AG09319 (cell line): Measurements from ENCODE around the gene ZNF587.

Experiments
- DNase-seq: peaks from one replicate; pipeline ENCODE4 v3.0.0-alpha.2; 2010; ENCODE audit warnings: low read depth; ENCODE audit errors: extremely low read depth
- TF ChIP-seq, protein P1 (sequence below): IDR thresholded peaks from 2 replicates; pipeline ENCODE4 v1.5.1; 2011; ENCODE audit warnings: low read depth, mild to moderate bottlenecking, inconsistent platforms, low read length, moderate library complexity

The ZNF587 gene

DNA sequence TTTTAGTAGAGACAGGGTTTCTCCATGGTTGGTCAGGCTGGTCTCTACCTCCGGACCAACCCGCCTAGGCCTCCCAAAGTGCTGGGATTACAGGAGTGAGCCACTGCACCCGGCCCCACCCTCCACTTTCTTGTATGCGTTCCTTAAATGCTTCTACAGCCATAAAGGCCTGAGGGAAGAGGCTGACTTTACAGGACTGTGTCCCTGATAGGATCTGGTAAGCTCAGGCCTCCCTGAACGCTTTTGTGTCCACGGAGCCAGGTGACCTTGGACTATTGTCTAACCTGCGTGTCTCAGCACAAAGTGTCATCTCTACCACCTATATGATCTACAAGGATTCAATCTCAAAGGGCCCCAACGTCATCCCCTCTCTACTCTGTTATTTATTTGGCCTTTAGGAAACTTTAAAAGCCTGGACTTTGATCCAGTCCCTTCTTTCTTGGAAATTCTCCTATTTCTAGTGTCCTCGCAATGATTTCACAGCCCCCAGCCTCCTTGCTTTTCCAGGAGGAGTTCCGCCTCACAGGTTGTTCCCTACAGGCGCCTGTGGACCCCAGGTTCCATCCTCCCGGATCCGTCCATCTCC is 35.6 kb upstream of the ZNF587 start:
- TF ChIP-seq, protein P1, sequence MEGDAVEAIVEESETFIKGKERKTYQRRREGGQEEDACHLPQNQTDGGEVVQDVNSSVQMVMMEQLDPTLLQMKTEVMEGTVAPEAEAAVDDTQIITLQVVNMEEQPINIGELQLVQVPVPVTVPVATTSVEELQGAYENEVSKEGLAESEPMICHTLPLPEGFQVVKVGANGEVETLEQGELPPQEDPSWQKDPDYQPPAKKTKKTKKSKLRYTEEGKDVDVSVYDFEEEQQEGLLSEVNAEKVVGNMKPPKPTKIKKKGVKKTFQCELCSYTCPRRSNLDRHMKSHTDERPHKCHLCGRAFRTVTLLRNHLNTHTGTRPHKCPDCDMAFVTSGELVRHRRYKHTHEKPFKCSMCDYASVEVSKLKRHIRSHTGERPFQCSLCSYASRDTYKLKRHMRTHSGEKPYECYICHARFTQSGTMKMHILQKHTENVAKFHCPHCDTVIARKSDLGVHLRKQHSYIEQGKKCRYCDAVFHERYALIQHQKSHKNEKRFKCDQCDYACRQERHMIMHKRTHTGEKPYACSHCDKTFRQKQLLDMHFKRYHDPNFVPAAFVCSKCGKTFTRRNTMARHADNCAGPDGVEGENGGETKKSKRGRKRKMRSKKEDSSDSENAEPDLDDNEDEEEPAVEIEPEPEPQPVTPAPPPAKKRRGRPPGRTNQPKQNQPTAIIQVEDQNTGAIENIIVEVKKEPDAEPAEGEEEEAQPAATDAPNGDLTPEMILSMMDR = no peak
- DNase-seq = no peak

DNA sequence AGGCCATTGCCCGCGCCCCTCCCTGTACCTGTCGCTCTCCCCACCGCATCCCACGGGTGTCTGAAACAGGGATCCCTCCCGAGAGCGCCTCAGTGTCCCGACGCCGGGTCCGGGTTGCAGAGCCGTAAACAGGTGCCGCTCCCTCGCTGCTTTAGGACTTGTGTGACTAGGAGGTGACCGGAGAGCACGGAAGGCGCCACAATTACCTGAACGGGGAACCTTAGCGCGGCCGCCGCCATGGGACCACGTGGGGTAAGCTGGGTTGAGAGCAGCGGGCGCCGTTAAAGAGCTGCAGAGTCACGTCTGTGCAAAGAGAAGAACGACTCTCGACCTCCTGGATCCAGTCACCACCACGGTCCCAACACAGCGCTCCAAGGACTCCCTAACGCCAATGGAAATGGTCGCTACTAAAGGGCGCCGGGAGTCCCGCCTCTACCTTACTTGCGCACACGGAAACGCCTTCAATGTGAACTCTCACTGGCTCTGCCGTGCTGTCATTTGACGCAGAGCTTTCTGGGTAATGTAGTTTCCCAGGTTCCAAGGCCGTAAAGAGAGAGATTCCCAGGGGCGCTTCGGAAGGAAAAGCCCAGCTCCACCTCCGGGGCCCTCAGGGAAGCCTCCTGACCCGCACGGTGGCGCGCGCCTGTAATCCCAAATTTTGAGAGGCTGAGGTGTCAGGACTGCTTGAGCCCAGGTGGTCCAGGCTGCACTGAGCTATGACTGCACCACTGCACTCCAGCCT is 35.0 kb upstream of the ZNF587 start, which contains the start of gene ZNF552:
Gene ZNF552 (minus strand): TSS at position 409 of the 742 bp plus-strand sequence. CDS start 170 bp downstream, at position 239.
- TF ChIP-seq, protein P1 = no peak

DNA sequence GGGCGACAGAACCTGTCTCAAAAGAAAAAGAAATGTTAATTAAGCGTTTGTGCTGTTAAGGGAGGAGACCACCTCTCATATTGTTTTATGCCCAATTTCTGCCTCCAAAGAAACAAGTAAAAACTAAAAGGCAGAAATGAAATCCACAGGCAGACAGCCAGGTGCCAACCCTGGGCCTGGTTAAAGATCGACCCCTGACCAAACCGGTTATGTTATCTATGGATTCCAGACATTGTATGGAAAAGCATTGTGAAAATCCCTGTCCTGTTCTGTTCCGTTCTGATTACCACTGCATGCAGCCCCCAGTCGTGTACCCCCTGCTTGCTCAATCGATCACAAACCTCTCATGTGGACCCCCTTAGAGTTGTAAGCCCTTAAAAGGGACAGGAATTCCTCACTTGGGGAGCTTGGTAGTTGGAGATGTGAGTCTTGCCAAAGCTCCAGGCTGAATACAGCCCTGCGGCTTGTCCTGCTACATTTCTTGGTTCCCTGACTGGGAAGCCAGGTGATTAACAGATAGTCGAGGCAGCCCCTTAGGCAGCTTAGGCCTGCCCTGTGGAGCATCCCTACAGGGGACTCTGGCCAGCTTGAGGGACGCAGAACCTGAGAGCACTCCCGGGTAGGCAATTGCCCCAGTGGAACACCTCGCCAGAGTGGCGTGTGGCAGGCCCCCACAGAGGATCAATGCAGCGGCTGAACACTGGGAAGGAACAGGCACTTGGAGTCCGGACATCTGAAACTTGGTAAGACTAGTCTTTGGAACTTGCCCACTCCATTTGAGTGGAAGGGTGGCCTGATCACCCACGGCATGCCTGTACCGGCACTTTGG is 34.2 kb upstream of the ZNF587 start:
- TF ChIP-seq, protein P1 = no peak
- no peak for DNase-seq

More for the DNA sequence above, 35.0 kb upstream of the ZNF587 start, which contains the start of gene ZNF552:
- DNase-seq = peak; percentile 70

DNA sequence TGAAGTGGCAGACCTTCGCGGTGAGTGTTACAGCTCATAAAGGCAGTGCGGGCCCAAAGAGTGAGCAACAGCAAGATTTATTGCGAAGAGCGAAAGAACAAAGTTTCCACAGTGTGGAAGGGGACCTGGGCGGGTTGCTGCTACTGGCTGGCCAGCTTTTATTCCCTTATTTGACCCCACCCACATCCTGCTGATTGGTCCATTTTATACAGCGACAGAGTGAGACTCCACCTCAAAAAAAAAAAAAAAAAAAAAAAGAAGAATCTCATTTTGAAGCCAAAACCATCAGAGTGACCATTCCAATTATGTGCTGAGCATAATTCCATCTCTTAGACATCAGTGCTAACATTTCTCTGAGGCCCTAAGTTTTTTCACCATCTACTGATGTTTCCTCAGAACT is 33.0 kb upstream of the ZNF587 start:
- DNase-seq = no peak
- TF ChIP-seq, protein P1 = no peak

- TF ChIP-seq, protein P1 = no peak
- DNase-seq = no peak
Measured at GRCh38 chr19:57817976-57818375, 31.7 kb upstream of the ZNF587 start.

DNA sequence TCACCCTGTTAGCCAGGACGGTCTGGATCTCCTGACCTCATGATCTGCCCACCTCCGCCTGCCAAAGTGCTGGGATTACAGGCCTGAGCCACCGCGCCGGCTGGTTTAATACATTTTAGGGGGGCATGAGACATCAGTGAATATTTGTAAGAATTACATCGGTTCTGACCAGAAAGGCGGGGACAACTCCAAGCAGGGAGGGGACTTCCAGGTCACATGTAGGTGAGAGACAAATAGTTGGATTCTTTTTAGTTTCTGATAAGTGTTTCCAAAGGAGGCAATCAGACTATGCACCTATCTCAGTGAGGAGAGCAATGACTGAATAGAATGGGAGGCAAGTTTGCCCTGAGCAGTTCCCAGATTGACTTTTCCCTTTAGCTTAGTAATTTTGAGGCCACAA is 31.3 kb upstream of the ZNF587 start:
- DNase-seq = no peak
- TF ChIP-seq, protein P1 = no peak
